Muscle layer of colon (tissue), 2 donors: ENCODE results near the gene LCE2C.
"Not testable (repeated sequence)": the region's sequence is repeated elsewhere in the genome, so short reads cannot be mapped to it uniquely, and the experiment has no call there.

ENCODE experiments used
- H3K27ac ChIP-seq: one replicate; pipeline ENCODE4 v1.7.0; 2013; ENCODE audit warnings: low read depth, mild to moderate bottlenecking, low read length, moderate library complexity
- H3K27me3 ChIP-seq, 2 donors: one replicate each; pipeline ENCODE4 v1.7.0; 2013; ENCODE audit warnings: low read length in 2 of 2, mild to moderate bottlenecking in 2 of 2; ENCODE audit not compliant: insufficient read depth in 2 of 2, control insufficient read depth in 1 of 2
- H3K36me3 ChIP-seq: one replicate; pipeline ENCODE4 v1.7.0; 2013; ENCODE audit warnings: mild to moderate bottlenecking, low read length; ENCODE audit not compliant: insufficient read depth
- H3K4me1 ChIP-seq: one replicate; pipeline ENCODE4 v1.7.0; 2013; ENCODE audit warnings: mild to moderate bottlenecking, low read length; ENCODE audit not compliant: insufficient read depth
- H3K4me3 ChIP-seq, 2 donors: one replicate each; pipeline ENCODE4 v1.7.0; 2013; ENCODE audit warnings: low read length in 2 of 2, low read depth in 1 of 2, mild to moderate bottlenecking in 1 of 2, moderate library complexity in 1 of 2
- H3K9ac ChIP-seq: one replicate; pipeline ENCODE4 v1.7.0; 2013; ENCODE audit warnings: low read length
- H3K9me3 ChIP-seq: one replicate; pipeline ENCODE4 v1.7.0; 2013; ENCODE audit warnings: mild to moderate bottlenecking, low read length
- donor health status: abdominal sarcoma.
- donor health status: Adenocarcinoma of cecum.

Gene LCE2C

GRCh38 chr1:152666171-152666570 is 8.9 kb upstream of the LCE2C start:
- not testable (repeated sequence) for H3K9ac ChIP-seq, H3K9me3 ChIP-seq, H3K36me3 ChIP-seq, H3K27ac ChIP-seq, H3K27me3 ChIP-seq, H3K4me3 ChIP-seq, H3K4me1 ChIP-seq

- no peaks in the 10 kb centered on the region for H3K9me3 ChIP-seq
- H3K27ac ChIP-seq, result no peak overlapping the region
- no peaks in the 10 kb centered on the region for H3K4me1 ChIP-seq
- no peaks in the 10 kb centered on the region for H3K27me3 ChIP-seq
- H3K9ac ChIP-seq, result no peak overlapping the region
- no peaks in the 10 kb centered on the region for H3K36me3 ChIP-seq
- H3K4me3 ChIP-seq, result no peak overlapping the region
These were observed 7.4 kb upstream of the LCE2C start for GRCh38 chr1:152667648-152668047.

- no peaks in the 10 kb centered on the region for H3K9me3 ChIP-seq
- H3K27ac ChIP-seq, result no peak overlapping the region
- no peaks in the 10 kb centered on the region for H3K4me1 ChIP-seq
- no peak overlapping the region for H3K4me3 ChIP-seq
- no peaks in the 10 kb centered on the region for H3K36me3 ChIP-seq
- H3K9ac ChIP-seq, result no peak overlapping the region
- H3K27me3 ChIP-seq, result no peaks in the 10 kb centered on the region
These were observed 2.1 kb upstream of the LCE2C start for GRCh38 chr1:152673016-152673415.

- Histone ChIP-seq H3K4me3 (no peak overlapping the region), H3K9me3 (no peaks in the 10 kb centered on the region), H3K9ac (no peak overlapping the region), H3K27ac (no peak overlapping the region), H3K4me1 (no peaks in the 10 kb centered on the region), H3K36me3 (no peaks in the 10 kb centered on the region), H3K27me3 (no peaks in the 10 kb centered on the region)
These were observed 4.4 kb downstream of the LCE2C start for GRCh38 chr1:152679459-152679858.

GRCh38 chr1:152681616-152682015 is 6.5 kb downstream of the LCE2C start:
- H3K9ac ChIP-seq, result no peak overlapping the region
- no peaks in the 10 kb centered on the region for H3K27me3 ChIP-seq
- H3K4me1 ChIP-seq, result no peaks in the 10 kb centered on the region
- H3K36me3 ChIP-seq, result no peaks in the 10 kb centered on the region
- no peak overlapping the region for H3K4me3 ChIP-seq
- no peak overlapping the region for H3K27ac ChIP-seq
- no peaks in the 10 kb centered on the region for H3K9me3 ChIP-seq

GRCh38 chr1:152683846-152684245 is 8.8 kb downstream of the LCE2C start:
- no peaks in the 10 kb centered on the region for H3K27me3 ChIP-seq
- no peak overlapping the region for H3K4me3 ChIP-seq
- H3K27ac ChIP-seq, result no peak overlapping the region
- H3K4me1 ChIP-seq, result no peaks in the 10 kb centered on the region
- no peak overlapping the region for H3K9ac ChIP-seq
- H3K36me3 ChIP-seq, result no peaks in the 10 kb centered on the region
- no peaks in the 10 kb centered on the region for H3K9me3 ChIP-seq

GRCh38 chr1:152685823-152686222 is 10.7 kb downstream of the LCE2C start, which contains the start of gene LCE2B:
Gene LCE2B, plus strand, starts transcription at chr1:152686123. Its CDS starts 721 bp downstream, at chr1:152686844.
- H3K4me1 ChIP-seq, H3K36me3 ChIP-seq, H3K9me3 ChIP-seq, H3K4me3 ChIP-seq, H3K27me3 ChIP-seq, H3K27ac ChIP-seq, H3K9ac ChIP-seq: not testable (repeated sequence)

- no peaks in the 10 kb centered on the region for H3K4me1 ChIP-seq
- H3K36me3 ChIP-seq, result no peaks in the 10 kb centered on the region
- H3K27ac ChIP-seq, result no peak within 1 kb of the TSS
- H3K9ac ChIP-seq, result no peak within 1 kb of the TSS
- H3K4me3 ChIP-seq, result no peak within 1 kb of the TSS
- no peaks in the 10 kb centered on the region for H3K9me3 ChIP-seq
- no peaks in the 10 kb centered on the region for H3K27me3 ChIP-seq
These were observed 22.9 kb downstream of the LCE2C start, which contains the start of gene LCE2A for GRCh38 chr1:152697701-152698600. Gene LCE2A, plus strand, starts transcription at chr1:152698345. Its CDS starts 557 bp downstream, at chr1:152698902.

GRCh38 chr1:152699746-152700145 is 24.7 kb downstream of the LCE2C start:
- H3K27ac ChIP-seq, result no peak overlapping the region
- no peaks in the 10 kb centered on the region for H3K27me3 ChIP-seq
- H3K9ac ChIP-seq, result no peak overlapping the region
- no peaks in the 10 kb centered on the region for H3K9me3 ChIP-seq
- H3K4me1 ChIP-seq, result no peaks in the 10 kb centered on the region
- no peaks in the 10 kb centered on the region for H3K36me3 ChIP-seq
- H3K4me3 ChIP-seq, result no peak overlapping the region

- H3K4me1 ChIP-seq, result no peaks in the 10 kb centered on the region
- H3K27ac ChIP-seq, result no peak within 1 kb of the TSS
- no peak within 1 kb of the TSS for H3K4me3 ChIP-seq
- no peaks in the 10 kb centered on the region for H3K9me3 ChIP-seq
- no peaks in the 10 kb centered on the region for H3K36me3 ChIP-seq
- H3K27me3 ChIP-seq, result no peaks in the 10 kb centered on the region
- H3K9ac ChIP-seq, result no peak within 1 kb of the TSS
These were observed 32.8 kb downstream of the LCE2C start, which contains the start of gene LCE4A for GRCh38 chr1:152707860-152708259. Gene LCE4A, plus strand, starts transcription at chr1:152708160. Its CDS starts 916 bp downstream, at chr1:152709076.

GRCh38 chr1:152718238-152718637 is 43.2 kb downstream of the LCE2C start:
- Histone ChIP-seq H3K36me3 (no peaks in the 10 kb centered on the region), H3K4me3 (no peak overlapping the region), H3K27ac (no peak overlapping the region), H3K27me3 (no peaks in the 10 kb centered on the region), H3K9ac (no peak overlapping the region), H3K4me1 (no peaks in the 10 kb centered on the region), H3K9me3 (peaks cover 8% of the 10 kb centered on the region)

- no peak overlapping the region for H3K27ac ChIP-seq
- H3K9me3 ChIP-seq, result no peaks in the 10 kb centered on the region
- no peaks in the 10 kb centered on the region for H3K4me1 ChIP-seq
- no peak overlapping the region for H3K4me3 ChIP-seq
- H3K9ac ChIP-seq, result no peak overlapping the region
- no peaks in the 10 kb centered on the region for H3K36me3 ChIP-seq
- H3K27me3 ChIP-seq, result no peaks in the 10 kb centered on the region
These were observed 50.2 kb downstream of the LCE2C start for GRCh38 chr1:152725261-152725660.
